K562 (cell line): ENCODE results near the gene TSPAN12. TPM values are rescaled to one million over a fixed set of nuclear protein-coding genes. Genes with fewer than 3 reads are reported as not detected.

Source experiments
- ATAC-seq: fragments of 200-7000 bp; cut with Tn5 transposase; 3 replicates; pipeline ENCODE4 v1.9.1; 2020; ENCODE audit warnings: moderate library complexity
- BruUV-seq: library from RNA; stranded (reverse); fragments of 400-500 nt; replicated peaks from 2 replicates; lab custom pipeline; 2021; lab: Mats Ljungman, UMichigan
- CTCF ChIA-PET: fragments of 300-600 bp; formaldehyde crosslinking; extraction: SDS; loops from one replicate; lab custom pipeline; 2021; ENCODE audit warnings: low intra/inter-chr PET ratio; lab: Yijun Ruan, JAX
- POLR2A ChIA-PET: fragments of 300-600, 350-650 bp; sonication (Branson Sonifier 250); formaldehyde crosslinking; extraction: SDS; loops from one replicate; lab custom pipeline; 2021; ENCODE audit warnings: antibody characterized with exemption, inconsistent platforms; lab: Yijun Ruan, JAX
- DNase-seq, 4 experiments: peaks; one replicate each; pipeline versions ENCODE4 v3.0.0 to v3.0.0-alpha.2; 2011 to 2018; ENCODE audit warnings: low spot score in 3 of 4, mixed read lengths in 3 of 4; ENCODE audit errors: extremely low read depth in 1 of 4
- FAIRE-seq: peaks from 2 replicates; lab custom pipeline; 2011; peaks lifted over from hg19 to GRCh38; lab: Jason Lieb, UNC
- H2AFZ ChIP-seq: 2 replicates; pipeline ENCODE4 v1.6.0; 2011; ENCODE audit warnings: low read depth, low read length, control low read depth, inconsistent platforms
- H3K27ac ChIP-seq: fragments of 200-600 bp; 3 replicates; pipeline ENCODE4 v1.8.0; 2011; ENCODE audit warnings: low read depth, mild to moderate bottlenecking, control low read depth, inconsistent platforms, low read length, moderate library complexity, mixed read lengths; ENCODE audit errors: extremely low read depth
- H3K27me3 ChIP-seq, 2 experiments: fragments of 300-600 bp in 1 of 2; 2 replicates in 1 of 2; 3 replicates in 1 of 2; pipeline versions ENCODE4 v1.6.0 to v1.8.0; 2011; ENCODE audit warnings: inconsistent platforms in 2 of 2, low read length in 2 of 2, mild to moderate bottlenecking in 1 of 2, mixed read lengths in 1 of 2, moderate library complexity in 1 of 2; ENCODE audit not compliant: control insufficient read depth in 2 of 2, insufficient read depth in 2 of 2
- H3K36me3 ChIP-seq: fragments of 300-600 bp; 3 replicates; pipeline ENCODE4 v1.8.0; 2011; ENCODE audit warnings: mild to moderate bottlenecking, low read length, inconsistent platforms; ENCODE audit not compliant: control insufficient read depth, insufficient read depth
- H3K4me1 ChIP-seq, 2 experiments: fragments of 200-600 bp in 1 of 2; replicated peaks in 1 of 2; 2 replicates in 1 of 2; 3 replicates in 1 of 2; pipeline versions ENCODE4 v1.5.1 to v1.8.0; 2011; ENCODE audit warnings: inconsistent platforms in 2 of 2, low read length in 2 of 2, mild to moderate bottlenecking in 1 of 2, mixed read lengths in 1 of 2, moderate library complexity in 1 of 2; ENCODE audit not compliant: control insufficient read depth in 2 of 2, insufficient read depth in 2 of 2
- H3K4me2 ChIP-seq: 2 replicates; pipeline ENCODE4 v1.6.1; 2011; ENCODE audit warnings: low read length, control low read depth, inconsistent platforms, mixed read lengths; ENCODE audit not compliant: insufficient read depth
- H3K4me3 ChIP-seq: fragments of 200-600 bp; sonication (generic), shearing (Covaris generic); 2 replicates; pipeline ENCODE4 v1.5.1; 2016; ENCODE audit warnings: control low read depth, inconsistent platforms
- H3K79me2 ChIP-seq: fragments of 200-600 bp; 3 replicates; pipeline ENCODE4 v1.8.0; 2011; ENCODE audit warnings: low read length, inconsistent platforms; ENCODE audit not compliant: control insufficient read depth, insufficient read depth
- H3K9ac ChIP-seq, 2 experiments: 2 replicates each; pipeline versions ENCODE4 v1.6.0 to v1.6.1; 2011; ENCODE audit warnings: low read depth in 2 of 2, low read length in 2 of 2, control low read depth in 1 of 2, inconsistent platforms in 1 of 2, mild to moderate bottlenecking in 1 of 2, mixed read lengths in 1 of 2; ENCODE audit not compliant: insufficient read depth in 1 of 2
- H3K9me1 ChIP-seq: one replicate; pipeline ENCODE4 v1.6.0; 2011; ENCODE audit warnings: inconsistent platforms, mild to moderate bottlenecking, low read length, moderate library complexity; ENCODE audit not compliant: control insufficient read depth, insufficient read depth
- H3K9me3 ChIP-seq: replicated peaks from 2 replicates; pipeline ENCODE4 v1.5.1; 2011; ENCODE audit warnings: low read depth, low read length, inconsistent platforms; ENCODE audit not compliant: control insufficient read depth, insufficient read depth
- H4K20me1 ChIP-seq: replicated peaks from 2 replicates; pipeline ENCODE4 v1.6.1; 2011; ENCODE audit warnings: low read length, inconsistent platforms, mixed read lengths; ENCODE audit not compliant: control insufficient read depth, insufficient read depth
- ADNP ChIP-seq: fragments of 200-800 bp; sonication (Bioruptor generic); IDR thresholded peaks from 2 replicates; pipeline ENCODE4 v1.6.1; 2016; ENCODE audit warnings: missing genetic modification characterization, missing compliant biosample characterization
- BMI1 ChIP-seq: fragments of 150-350 bp; IDR thresholded peaks from 2 replicates; pipeline ENCODE4 v1.6.1; 2014; ENCODE audit warnings: low read length
- CHD4 ChIP-seq: fragments of 200-600 bp; sonication (generic); IDR thresholded peaks from 3 replicates; pipeline ENCODE4 v1.6.1; 2012; ENCODE audit warnings: low read depth, mild to moderate bottlenecking, mixed read lengths, low read length, inconsistent platforms; ENCODE audit not compliant: insufficient read depth, insufficient replicate concordance, poor library complexity, severe bottlenecking
- CREBBP ChIP-seq: IDR thresholded peaks from one replicate; pipeline ENCODE4 v1.6.1; 2012; ENCODE audit warnings: low read depth, mild to moderate bottlenecking, control low read depth, inconsistent platforms, low read length
- EP300 ChIP-seq: IDR thresholded peaks from 2 replicates; pipeline ENCODE4 v1.6.1; 2012; ENCODE audit warnings: low read length, improper control_type of control experiment
- FOXP4 ChIP-seq: sonication (generic); formaldehyde crosslinking; IDR thresholded peaks from 2 replicates; pipeline ENCODE4 v1.8.0; 2022; ENCODE audit warnings: mild to moderate bottlenecking, missing genetic modification reagents, borderline replicate concordance
- NFE2 ChIP-seq: IDR thresholded peaks from 2 replicates; pipeline ENCODE4 v1.6.1; 2014; ENCODE audit warnings: antibody characterized with exemption, low read depth
- RBM34 ChIP-seq: fragments of 200-400 bp; formaldehyde crosslinking; IDR thresholded peaks from 2 replicates; pipeline ENCODE4 v1.6.1; 2018; ENCODE audit warnings: low read length, borderline replicate concordance; ENCODE audit not compliant: insufficient read depth
- TCF7L2 ChIP-seq: fragments of 150-350 bp; IDR thresholded peaks from 2 replicates; pipeline ENCODE4 v1.6.1; 2016; ENCODE audit warnings: low read depth, mild to moderate bottlenecking, low read length, moderate library complexity
- THRB ChIP-seq: fragments of 450-650 bp; formaldehyde crosslinking; conservative IDR thresholded peaks from 2 replicates; pipeline ENCODE4 v1.4.0; 2022; ENCODE audit warnings: mild to moderate bottlenecking, missing genetic modification characterization
- ZNF12 ChIP-seq: sonication (generic); formaldehyde crosslinking; IDR thresholded peaks from 2 replicates; pipeline ENCODE4 v1.4.0; 2020; ENCODE audit warnings: mild to moderate bottlenecking, missing genetic modification reagents
- in situ Hi-C: fragments of 300-500 bp; cut with MboI; formaldehyde crosslinking; loops from 4 replicates; pipeline ENCODE4 v1.15.0; 2018; ENCODE audit warnings: inconsistent platforms, mixed read lengths
- intact Hi-C: fragments of 100-400 bp; cut with micrococcal nuclease; formaldehyde crosslinking; loops from 2 replicates; pipeline ENCODE4 v1.14.2; 2022
- polyA plus RNA-seq, 8 experiments: library from polyadenylated mRNA; depleted of rRNA in 4 of 8; stranded (reverse) in 5 of 8; unstranded in 3 of 8; fragments of >200 nt; fragmentation: Nextera tagmentation in 2 of 8; fragmentation: Illumina TruSeq in 1 of 8; extraction: Ambion mirVana in 2 of 8; extraction: Trizol in 1 of 8; gene quantifications; 2 replicates each; pipeline versions ENCODE4 v1.2.1 to v1.2.3, GENCODE V29; 2011 to 2014; ENCODE audit warnings: inconsistent platforms in 1 of 8, missing spikeins in 1 of 8
- total RNA-seq, 7 experiments: library from RNA; depleted of rRNA in 6 of 7; stranded (reverse); fragments of >200 nt in 6 of 7; fragmentation: Illumina TruSeq in 2 of 7; extraction: Trizol in 2 of 7; gene quantifications; 2 replicates each; pipeline versions ENCODE4 v1.2.1 to v1.2.3, GENCODE V29; 2011 to 2021; ENCODE audit warnings: low replicate concordance in 1 of 7

The TSPAN12 gene
- total and polyA plus RNA-seq, 9 of the 15 experiments (the other 6 are each of a cell fraction or from before 2014, with no cell fraction given): 0.13 to 1.7 (median 0.35) TPM; not detected in 1

- ChIA-PET CTCF (no interaction called here), POLR2A (no interaction called here)
- TF ChIP-seq CHD4: no peak
- no peak for TF ChIP-seq EP300
- TF ChIP-seq NFE2: no peak
- TF ChIP-seq RBM34: no peak
- no peak for TF ChIP-seq FOXP4 (CRISPR knock-in tag)
- TF ChIP-seq TCF7L2: no peak
- TF ChIP-seq CREBBP: no peak
- no peak for TF ChIP-seq BMI1
- TF ChIP-seq ZNF12 (CRISPR knock-in tag): no peak
- no peak for TF ChIP-seq THRB (CRISPR knock-in tag)
- TF ChIP-seq ADNP (tag): no peak
- Histone ChIP-seq H4K20me1 (no peaks in the 10 kb centered on the region), H2AFZ (no peak overlapping the region), H3K4me2 (no peak overlapping the region), H3K36me3 (no peaks in the 10 kb centered on the region), H3K4me3 (no peak overlapping the region), H3K27me3 (no peaks in the 10 kb centered on the region), H3K4me1 (no peaks in the 10 kb centered on the region), H3K9ac (no peak overlapping the region), H3K9me3 (no peaks in the 10 kb centered on the region), H3K79me2 (no peaks in the 10 kb centered on the region), H3K27ac (no peak overlapping the region), H3K9me1 (no peaks in the 10 kb centered on the region)
- no peak for DNase-seq
- no TSS peak for BruUV-seq
- ATAC-seq: no peak
- in situ Hi-C loops (no loop called here), intact Hi-C loops (no loop called here)
- no peak for FAIRE-seq
Measured at GRCh38 chr7:120813089-120813488, 44.9 kb downstream of the TSPAN12 start.
